ENCODE results near the gene ATAT1. TPM values are rescaled to one million over a fixed set of nuclear protein-coding genes. Genes with fewer than 3 reads are reported as not detected.
"Not testable (repeated sequence)": the region's sequence is repeated elsewhere in the genome, so short reads cannot be mapped to it uniquely, and the experiment has no call there.

Gene ATAT1
- polyA plus RNA-seq, 4 donors = 6.5 to 28.2 (median 11.6) TPM

DNA sequence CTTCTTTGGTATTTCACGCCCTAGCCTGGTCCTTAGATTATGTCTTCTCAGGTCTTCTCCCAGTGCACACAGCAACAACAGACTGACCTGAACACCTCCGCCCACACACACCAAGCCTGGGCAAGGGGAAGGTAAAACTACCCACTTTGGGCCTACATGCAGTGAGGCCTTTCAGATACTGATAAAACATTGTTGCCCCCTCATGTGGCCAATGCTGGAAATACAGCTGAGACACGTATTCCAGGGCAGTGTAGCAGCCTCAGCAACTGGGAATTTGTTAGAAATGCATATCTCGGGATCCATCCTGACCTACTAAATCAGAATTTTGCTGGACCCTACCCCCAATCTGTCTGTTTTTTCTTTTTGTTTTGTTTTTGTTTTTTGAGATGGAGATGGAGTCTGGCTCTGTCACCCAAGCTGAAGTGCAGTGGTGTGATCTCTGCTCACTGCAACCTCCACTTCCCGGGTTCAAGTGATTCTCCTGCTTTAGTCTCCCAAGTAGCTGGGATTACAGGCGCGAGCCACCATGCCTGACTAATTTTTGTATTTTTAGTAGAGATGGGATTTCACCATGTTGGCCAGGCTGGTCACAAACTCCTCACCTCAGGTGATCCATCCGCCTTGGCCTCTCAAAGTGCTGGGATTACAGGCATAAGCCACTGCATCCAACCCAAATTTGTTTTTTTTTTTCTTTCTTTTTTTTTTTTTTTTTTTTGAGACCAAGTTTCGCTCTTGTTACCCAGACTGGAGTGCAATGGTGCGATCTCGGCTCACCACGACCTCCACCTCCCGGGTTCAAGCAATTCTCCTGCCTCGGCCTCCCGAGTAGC, 29.1 kb upstream of the ATAT1 start:
- not testable (repeated sequence) for H3K9me3 ChIP-seq (ENCODE audit: control insufficient read depth in 2 of 2, insufficient read depth in 1 of 2, low read depth in 1 of 2, low read length in 1 of 2); H3K27ac ChIP-seq (ENCODE audit: low read depth in 1 of 3, low read length in 2 of 3); H3K27me3 ChIP-seq (ENCODE audit: control insufficient read depth in 3 of 3, insufficient read depth in 3 of 3, low read length in 3 of 3); H3K4me1 ChIP-seq (ENCODE audit: control insufficient read depth in 3 of 3, insufficient read depth in 2 of 3, low read depth in 1 of 3, low read length in 2 of 3); H3K4me3 ChIP-seq (ENCODE audit: low read depth in 1 of 3, low read length in 3 of 3); FAIRE-seq
- peak; percentile 80 to 85 for DNase-seq
- peaks cover 7 to 58% (median 17%) of the 10 kb centered on the region in 3 donors for H3K36me3 ChIP-seq (ENCODE audit: control insufficient read depth in 3 of 3, insufficient read depth in 2 of 3, low read depth in 1 of 3, low read length in 3 of 3)
- WGBS, 3 donors = 68 to 77% (median 74%) methylated on average over 9 to 15 of the region's 15 CpGs

GRCh38 chr6:30598912-30599624, 27.6 kb upstream of the ATAT1 start:
- H3K4me1 ChIP-seq (ENCODE audit: control insufficient read depth in 3 of 3, insufficient read depth in 2 of 3, low read depth in 1 of 3, low read length in 2 of 3) = no peaks in the 10 kb centered on the region
- 77 to 84% (median 78%) methylated on average over 12 of the region's 12 CpGs for WGBS, 3 donors
- no peak overlapping the region for H3K27ac ChIP-seq (ENCODE audit: low read depth in 1 of 3, low read length in 2 of 3)

GRCh38 chr6:30599625-30600324, 26.9 kb upstream of the ATAT1 start:
- Histone ChIP-seq H3K4me1 (ENCODE audit: control insufficient read depth in 3 of 3, insufficient read depth in 2 of 3, low read depth in 1 of 3, low read length in 2 of 3) (no peaks in the 10 kb centered on the region), H3K9me3 (ENCODE audit: control insufficient read depth in 2 of 2, insufficient read depth in 1 of 2, low read depth in 1 of 2, low read length in 1 of 2) (no peaks in the 10 kb centered on the region), H3K27me3 (ENCODE audit: control insufficient read depth in 3 of 3, insufficient read depth in 3 of 3, low read length in 3 of 3) (no peaks in the 10 kb centered on the region), H3K27ac (ENCODE audit: low read depth in 1 of 3, low read length in 2 of 3) (no peak overlapping the region), H3K4me3 (ENCODE audit: low read depth in 1 of 3, low read length in 3 of 3) (no peak overlapping the region), H3K36me3 (ENCODE audit: control insufficient read depth in 3 of 3, insufficient read depth in 2 of 3, low read depth in 1 of 3, low read length in 3 of 3) (peaks cover 29 to 65% (median 35%) of the 10 kb centered on the region in 3 donors)
- no peak for FAIRE-seq
- DNase-seq = no peak
- 71 to 81% (median 71%) methylated on average over 13 of the region's 13 CpGs for WGBS, 3 donors

More at GRCh38 chr6:30598912-30599624, 27.6 kb upstream of the ATAT1 start:
- FAIRE-seq (no peak), DNase-seq (no peak)
- Histone ChIP-seq H3K27me3 (ENCODE audit: control insufficient read depth in 3 of 3, insufficient read depth in 3 of 3, low read length in 3 of 3) (no peaks in the 10 kb centered on the region), H3K4me3 (ENCODE audit: low read depth in 1 of 3, low read length in 3 of 3) (no peak overlapping the region), H3K9me3 (ENCODE audit: control insufficient read depth in 2 of 2, insufficient read depth in 1 of 2, low read depth in 1 of 2, low read length in 1 of 2) (no peaks in the 10 kb centered on the region), H3K36me3 (ENCODE audit: control insufficient read depth in 3 of 3, insufficient read depth in 2 of 3, low read depth in 1 of 3, low read length in 3 of 3) (peaks cover 21 to 64% (median 29%) of the 10 kb centered on the region in 3 donors)

GRCh38 chr6:30600451-30600961, 26.2 kb upstream of the ATAT1 start:
- FAIRE-seq = no peak
- H3K4me3 ChIP-seq (ENCODE audit: low read depth in 1 of 3, low read length in 3 of 3) = no peak overlapping the region
- H3K27ac ChIP-seq (ENCODE audit: low read depth in 1 of 3, low read length in 2 of 3) = no peak overlapping the region
- H3K9me3 ChIP-seq (ENCODE audit: control insufficient read depth in 2 of 2, insufficient read depth in 1 of 2, low read depth in 1 of 2, low read length in 1 of 2) = no peaks in the 10 kb centered on the region
- H3K36me3 ChIP-seq (ENCODE audit: control insufficient read depth in 3 of 3, insufficient read depth in 2 of 3, low read depth in 1 of 3, low read length in 3 of 3) = peaks cover 34 to 72% (median 37%) of the 10 kb centered on the region in 3 donors
- no peak for DNase-seq
- no peaks in the 10 kb centered on the region for H3K4me1 ChIP-seq (ENCODE audit: control insufficient read depth in 3 of 3, insufficient read depth in 2 of 3, low read depth in 1 of 3, low read length in 2 of 3)
- no peaks in the 10 kb centered on the region for H3K27me3 ChIP-seq (ENCODE audit: control insufficient read depth in 3 of 3, insufficient read depth in 3 of 3, low read length in 3 of 3)
- WGBS, 3 donors = 70 to 82% (median 80%) methylated on average over 10 of the region's 10 CpGs

DNA sequence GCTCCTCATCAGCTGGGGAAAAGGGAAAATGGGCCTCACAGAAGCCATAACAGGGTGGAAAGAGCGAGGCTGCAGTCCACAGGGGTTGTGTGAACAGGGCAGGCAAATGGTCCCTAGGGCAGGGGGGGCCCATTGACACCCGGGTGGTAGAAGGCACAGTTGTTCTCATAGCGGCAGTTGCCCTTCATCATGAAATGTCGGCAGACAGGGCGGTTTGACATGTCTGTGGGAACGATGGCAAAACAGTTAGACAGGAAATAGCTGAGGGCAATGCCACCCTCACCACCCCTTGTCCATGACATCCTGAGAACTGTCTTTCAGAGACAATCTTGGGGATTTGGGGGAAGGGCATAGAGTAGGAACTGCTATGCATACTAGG, 25.2 kb upstream of the ATAT1 start:
- 58 to 77% (median 73%) methylated on average over 6 of the region's 6 CpGs for WGBS, 3 donors
- FAIRE-seq = no peak

GRCh38 chr6:30601815-30602641, 24.6 kb upstream of the ATAT1 start:
- FAIRE-seq (no peak), DNase-seq (no peak)
- no peaks in the 10 kb centered on the region for H3K9me3 ChIP-seq (ENCODE audit: control insufficient read depth in 2 of 2, insufficient read depth in 1 of 2, low read depth in 1 of 2, low read length in 1 of 2)
- H3K27me3 ChIP-seq (ENCODE audit: control insufficient read depth in 3 of 3, insufficient read depth in 3 of 3, low read length in 3 of 3) = no peaks in the 10 kb centered on the region
- H3K36me3 ChIP-seq (ENCODE audit: control insufficient read depth in 3 of 3, insufficient read depth in 2 of 3, low read depth in 1 of 3, low read length in 3 of 3) = peaks cover 43 to 81% (median 48%) of the 10 kb centered on the region in 3 donors
- H3K27ac ChIP-seq (ENCODE audit: low read depth in 1 of 3, low read length in 2 of 3) = no peak overlapping the region
- no peaks in the 10 kb centered on the region for H3K4me1 ChIP-seq (ENCODE audit: control insufficient read depth in 3 of 3, insufficient read depth in 2 of 3, low read depth in 1 of 3, low read length in 2 of 3)
- 89 to 91% (median 91%) methylated on average over 30 to 39 of the region's 39 CpGs for WGBS, 3 donors
- no peak overlapping the region for H3K4me3 ChIP-seq (ENCODE audit: low read depth in 1 of 3, low read length in 3 of 3)

More for the DNA sequence above, 25.2 kb upstream of the ATAT1 start:
- no peaks in the 10 kb centered on the region for H3K27me3 ChIP-seq (ENCODE audit: control insufficient read depth in 3 of 3, insufficient read depth in 3 of 3, low read length in 3 of 3)
- DNase-seq = no peak
- no peaks in the 10 kb centered on the region for H3K9me3 ChIP-seq (ENCODE audit: control insufficient read depth in 2 of 2, insufficient read depth in 1 of 2, low read depth in 1 of 2, low read length in 1 of 2)
- H3K4me3 ChIP-seq (ENCODE audit: low read depth in 1 of 3, low read length in 3 of 3) = no peak overlapping the region
- no peak overlapping the region for H3K27ac ChIP-seq (ENCODE audit: low read depth in 1 of 3, low read length in 2 of 3)
- no peaks in the 10 kb centered on the region for H3K4me1 ChIP-seq (ENCODE audit: control insufficient read depth in 3 of 3, insufficient read depth in 2 of 3, low read depth in 1 of 3, low read length in 2 of 3)
- peaks cover 41 to 80% (median 45%) of the 10 kb centered on the region in 3 donors for H3K36me3 ChIP-seq (ENCODE audit: control insufficient read depth in 3 of 3, insufficient read depth in 2 of 3, low read depth in 1 of 3, low read length in 3 of 3)

DNA sequence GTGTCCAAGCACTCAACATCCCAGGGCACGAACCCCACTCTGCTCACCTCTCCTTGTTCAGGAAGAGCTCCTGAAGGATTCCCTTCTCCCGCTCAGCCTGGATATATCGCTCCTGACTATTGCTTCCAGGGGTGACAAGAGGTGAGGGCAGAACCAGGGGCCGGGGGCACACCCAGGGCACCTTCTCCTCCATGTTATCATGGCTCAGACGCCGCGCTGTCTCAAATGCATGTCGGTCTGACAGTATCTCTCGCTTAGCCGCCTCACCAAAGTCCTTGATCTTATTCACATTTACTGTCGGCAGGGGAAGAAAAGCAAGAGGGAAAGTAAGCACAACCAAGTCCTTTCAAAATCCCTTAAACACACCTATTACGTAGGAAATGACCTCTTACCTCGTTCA, 22.7 kb upstream of the ATAT1 start:
- no peak overlapping the region for H3K4me3 ChIP-seq (ENCODE audit: low read depth in 1 of 3, low read length in 3 of 3)
- 93 to 96% (median 94%) methylated on average over 13 of the region's 13 CpGs for WGBS, 3 donors
- peaks cover 51 to 84% (median 52%) of the 10 kb centered on the region in 3 donors for H3K36me3 ChIP-seq (ENCODE audit: control insufficient read depth in 3 of 3, insufficient read depth in 2 of 3, low read depth in 1 of 3, low read length in 3 of 3)
- DNase-seq = no peak
- H3K27me3 ChIP-seq (ENCODE audit: control insufficient read depth in 3 of 3, insufficient read depth in 3 of 3, low read length in 3 of 3) = no peaks in the 10 kb centered on the region
- no peaks in the 10 kb centered on the region for H3K4me1 ChIP-seq (ENCODE audit: control insufficient read depth in 3 of 3, insufficient read depth in 2 of 3, low read depth in 1 of 3, low read length in 2 of 3)
- no peaks in the 10 kb centered on the region for H3K9me3 ChIP-seq (ENCODE audit: control insufficient read depth in 2 of 2, insufficient read depth in 1 of 2, low read depth in 1 of 2, low read length in 1 of 2)
- no peak overlapping the region for H3K27ac ChIP-seq (ENCODE audit: low read depth in 1 of 3, low read length in 2 of 3)
- no peak for FAIRE-seq
